ENCODE data around the gene WASHC3. TPM values are rescaled to one million over a fixed set of nuclear protein-coding genes. Genes with fewer than 3 reads are reported as not detected.

WASHC3 gene
- total and polyA plus RNA-seq, 11 donors = 34.8 to 65.5 (median 43.0) TPM

GRCh38 chr12:101966496-101966895 lies 95.3 kb downstream of the WASHC3 start:
- WGBS, 4 donors = 88 to 94% (median 92%) methylated on average over 1 of the region's 1 CpG
- TF ChIP-seq CTCF (IDR thresholded peaks at IDR 0.05) (no peak), POLR2A (IDR thresholded peaks at IDR 0.05) (no peak)
- ATAC-seq (no peak), DNase-seq (no peak)
- Histone ChIP-seq H3K4me3 (no peak overlapping the region), H3K36me3 (no peaks in the 10 kb centered on the region), H3K27me3 (no peaks in the 10 kb centered on the region), H3K27ac (no peak overlapping the region), H3K4me1 (no peaks in the 10 kb centered on the region), H3K9me3 (peaks cover 0 to 5% (median 0%) of the 10 kb centered on the region in 12 donors)
- intact Hi-C loops (cut with DNase I) = no loop called here

- WGBS, 4 donors = 17 to 36% (median 19%) methylated on average over 1 of the region's 1 CpG
- no peak for ATAC-seq
- TF ChIP-seq POLR2A (IDR thresholded peaks at IDR 0.05) = no peak
- no peak for TF ChIP-seq CTCF (IDR thresholded peaks at IDR 0.05)
- DNase-seq = peak in 1 of 5 donors; percentile 27
- Histone ChIP-seq H3K4me3 (no peak overlapping the region), H3K4me1 (no peaks in the 10 kb centered on the region), H3K36me3 (no peaks in the 10 kb centered on the region), H3K9me3 (peaks cover 0 to 12% (median 0%) of the 10 kb centered on the region in 12 donors), H3K27me3 (no peaks in the 10 kb centered on the region), H3K27ac (no peak overlapping the region)
- intact Hi-C loops (cut with DNase I) = no loop called here
These were observed 98.1 kb downstream of the WASHC3 start for GRCh38 chr12:101963697-101964096.

Other genes starting within 250 kb of the WASHC3 start
- gene GNPTAB, start 231.0 kb downstream of the WASHC3 start, total RNA-seq = 10 to 100 TPM; 23.5 to 61.2 (median 45.9) TPM
- gene GNPTAB, start 231.0 kb downstream of the WASHC3 start, polyA plus RNA-seq = 10 to 100 TPM; 18.0 to 24.0 TPM
- gene DRAM1, start 184.4 kb downstream of the WASHC3 start, total RNA-seq = 10 to 100 TPM in 2 of 9 donors, 1 to 10 TPM in 7; 3.7 to 40.7 (median 4.3) TPM
- gene DRAM1, start 184.4 kb downstream of the WASHC3 start, polyA plus RNA-seq = 1 to 10 TPM; 2.9 to 3.9 TPM
- gene NUP37, start 58.1 kb upstream of the WASHC3 start, total RNA-seq = 10 to 100 TPM in 8 of 9 donors, 1 to 10 TPM in 1; 7.6 to 26.2 (median 16.1) TPM
- gene NUP37, start 58.1 kb upstream of the WASHC3 start, polyA plus RNA-seq = 10 to 100 TPM in 1 of 2 donors, 1 to 10 TPM in 1; 9.0 to 18.9 TPM
- 1 to 10 TPM in 2 of 9 donors, under 1 TPM in 6, not detected in 1; 0.25 to 2.3 (median 0.49) TPM for gene PARPBP, start 58.2 kb upstream of the WASHC3 start, total RNA-seq
- gene PARPBP, start 58.2 kb upstream of the WASHC3 start, polyA plus RNA-seq = under 1 TPM; 0.19 to 0.54 TPM
- not detected for gene PMCH, start 135.8 kb upstream of the WASHC3 start, total RNA-seq
- not detected for gene PMCH, start 135.8 kb upstream of the WASHC3 start, polyA plus RNA-seq

Data from heart left ventricle (tissue), 16 donors.